Nephron (organoid): ENCODE measurements around the gene MAGI3.

Experiments
- H3K27ac Mint-ChIP-seq, 3 experiments: 2 replicates each; pipeline ENCODE4 v1.8.0; 2020; ENCODE audit warnings: mixed read lengths in 3 of 3, mild to moderate bottlenecking in 2 of 3, moderate library complexity in 1 of 3
- H3K27me3 Mint-ChIP-seq: 2 replicates; pipeline ENCODE4 v1.8.0; 2021; ENCODE audit warnings: low read depth, mild to moderate bottlenecking, moderate library complexity, mixed read lengths
- H3K36me3 Mint-ChIP-seq: 2 replicates; pipeline ENCODE4 v1.8.0; 2020; ENCODE audit warnings: low read depth, mixed read lengths
- H3K4me1 Mint-ChIP-seq: 2 replicates; pipeline ENCODE4 v1.8.0; 2020; ENCODE audit warnings: mixed read lengths
- H3K4me3 Mint-ChIP-seq, 3 experiments: 2 replicates each; pipeline ENCODE4 v1.8.0; 2020; ENCODE audit warnings: mild to moderate bottlenecking in 3 of 3, mixed read lengths in 3 of 3, moderate library complexity in 2 of 3
- H3K9me3 Mint-ChIP-seq: 2 replicates; pipeline ENCODE4 v1.8.0; 2020; ENCODE audit warnings: mixed read lengths
- CTCF ChIP-seq, 3 experiments: fragments of 200-600 bp; sonication (generic); IDR thresholded peaks; one replicate each; pipeline ENCODE4 v1.5.0; 2021; ENCODE audit warnings: antibody characterized with exemption in 3 of 3; ENCODE audit not compliant: unreplicated experiment in 3 of 3

MAGI3 gene

DNA sequence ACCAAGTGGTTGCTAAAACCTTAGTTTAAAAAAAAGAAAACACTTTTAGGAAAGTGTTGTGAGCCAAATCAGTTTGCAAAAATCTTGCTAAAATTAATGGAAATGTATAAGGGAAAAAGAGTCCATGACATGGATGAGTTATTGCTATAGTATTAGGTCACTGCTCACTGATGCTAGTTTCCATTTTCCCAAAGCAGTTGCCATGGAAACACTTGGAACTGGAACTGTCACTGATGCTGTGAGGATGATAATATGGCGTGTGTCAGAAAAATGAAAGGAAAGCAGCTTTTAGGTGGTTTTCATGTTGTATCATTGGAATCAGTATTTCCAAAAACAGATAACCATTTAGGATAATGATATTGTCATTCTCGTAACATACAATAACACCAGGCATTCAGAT, 264.6 kb downstream of the MAGI3 start:
- no peak overlapping the region for H3K27ac Mint-ChIP-seq
- no peaks in the 10 kb centered on the region for H3K27me3 Mint-ChIP-seq
- TF ChIP-seq CTCF (IDR thresholded peaks at IDR 0.05; ENCODE audit: unreplicated experiment in 3 of 3), result no peak
- peaks cover 28% of the 10 kb centered on the region for H3K4me1 Mint-ChIP-seq
- no peak overlapping the region for H3K4me3 Mint-ChIP-seq
- no peaks in the 10 kb centered on the region for H3K9me3 Mint-ChIP-seq
- H3K36me3 Mint-ChIP-seq, result peaks cover 19% of the 10 kb centered on the region

DNA sequence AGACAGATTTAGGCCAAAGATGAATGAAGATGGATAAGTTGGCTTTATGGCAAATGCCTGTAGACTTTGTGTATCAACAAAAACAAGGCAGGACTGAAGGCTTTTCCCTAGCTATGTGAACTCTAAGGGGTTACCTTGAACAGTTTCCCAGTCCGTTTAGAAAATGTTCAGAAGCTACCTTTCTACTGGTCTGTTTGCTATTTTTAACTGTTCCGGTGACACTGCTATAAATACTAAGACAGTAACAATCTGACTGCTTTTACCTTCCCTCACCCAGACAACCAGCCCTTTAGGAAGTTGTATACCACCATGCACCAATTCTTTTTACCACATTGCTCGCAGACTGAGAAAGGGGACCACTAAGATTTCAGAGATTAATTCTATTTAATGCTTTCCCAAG, 266.8 kb downstream of the MAGI3 start:
- H3K9me3 Mint-ChIP-seq, result no peaks in the 10 kb centered on the region
- no peaks in the 10 kb centered on the region for H3K27me3 Mint-ChIP-seq
- H3K27ac Mint-ChIP-seq, result peak overlapping the region in 2 of 3 experiments; percentile 19 to 46
- H3K4me3 Mint-ChIP-seq, result no peak overlapping the region
- peaks cover 18% of the 10 kb centered on the region for H3K36me3 Mint-ChIP-seq
- TF ChIP-seq CTCF (IDR thresholded peaks at IDR 0.05; ENCODE audit: unreplicated experiment in 3 of 3), result no peak
- peaks cover 28% of the 10 kb centered on the region for H3K4me1 Mint-ChIP-seq

DNA sequence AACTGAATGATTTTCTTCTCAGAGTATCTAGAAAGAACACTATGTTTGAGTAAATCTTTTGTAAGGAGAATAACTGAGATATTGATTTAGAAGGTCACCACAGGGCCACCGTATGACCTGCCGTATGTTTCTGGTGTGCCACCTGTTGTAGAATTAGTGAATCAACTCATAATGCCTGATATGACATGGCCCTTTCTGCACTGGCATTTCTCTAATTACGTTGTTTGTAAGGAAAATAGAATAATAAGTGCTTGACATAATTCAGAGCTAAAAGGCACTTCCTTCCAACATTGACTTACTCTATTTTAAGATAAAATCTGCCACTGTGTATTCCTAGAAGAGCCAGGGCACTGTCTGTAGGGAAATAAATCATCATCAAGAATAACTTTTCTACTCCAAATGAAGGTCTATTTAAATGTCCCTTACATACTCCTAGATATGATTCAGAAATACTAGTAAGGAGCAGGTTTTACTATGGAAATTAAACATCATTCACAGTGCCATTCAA, 267.3 kb downstream of the MAGI3 start:
- Mint-ChIP-seq H3K27me3 (no peaks in the 10 kb centered on the region), H3K9me3 (no peaks in the 10 kb centered on the region), H3K36me3 (peaks cover 15% of the 10 kb centered on the region), H3K27ac (peak overlapping the region in 2 of 3 experiments; percentile 19 to 46), H3K4me1 (peaks cover 28% of the 10 kb centered on the region), H3K4me3 (no peak overlapping the region)
- TF ChIP-seq CTCF (IDR thresholded peaks at IDR 0.05; ENCODE audit: unreplicated experiment in 3 of 3), result no peak

DNA sequence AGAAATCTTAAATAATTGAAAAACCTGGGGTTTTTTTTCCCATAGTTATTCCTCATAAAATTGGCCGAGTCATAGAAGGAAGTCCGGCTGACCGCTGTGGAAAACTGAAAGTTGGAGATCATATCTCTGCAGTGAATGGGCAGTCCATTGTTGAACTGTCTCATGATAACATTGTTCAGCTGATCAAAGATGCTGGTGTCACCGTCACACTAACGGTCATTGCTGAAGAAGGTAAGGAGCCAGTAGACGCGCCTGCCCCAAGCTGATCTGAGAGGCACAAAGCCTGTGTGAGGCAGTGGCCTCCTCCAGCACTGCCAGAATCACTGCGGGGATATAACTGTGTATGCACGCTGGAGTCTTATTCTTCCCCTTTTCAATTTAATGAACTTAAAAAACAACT, 268.7 kb downstream of the MAGI3 start:
- Mint-ChIP-seq H3K4me3 (no peak overlapping the region), H3K9me3 (no peaks in the 10 kb centered on the region), H3K27me3 (no peaks in the 10 kb centered on the region), H3K36me3 (peaks cover 14% of the 10 kb centered on the region), H3K4me1 (peaks cover 28% of the 10 kb centered on the region), H3K27ac (peak overlapping the region; percentile 0 to 67 (median 30))
- TF ChIP-seq CTCF (IDR thresholded peaks at IDR 0.05; ENCODE audit: unreplicated experiment in 3 of 3), result no peak

DNA sequence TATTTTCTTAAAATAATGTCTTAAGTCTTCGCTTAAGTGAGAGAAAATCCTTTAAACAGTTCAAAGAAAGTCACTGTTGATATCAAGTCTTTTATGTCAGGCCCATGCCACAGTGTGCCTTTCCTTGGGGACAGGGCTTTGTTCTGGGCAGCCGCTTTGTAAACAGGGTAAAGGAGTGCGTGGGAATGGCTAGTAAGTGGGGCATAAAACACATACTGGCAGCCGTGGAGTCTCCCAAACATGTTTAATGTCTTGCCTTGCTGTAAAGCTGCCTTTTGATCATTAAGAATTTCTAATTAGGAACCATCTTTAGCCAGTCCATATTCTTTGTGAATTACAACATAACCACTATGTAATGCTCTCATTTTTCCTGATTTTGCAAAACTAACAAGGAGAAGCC, 269.2 kb downstream of the MAGI3 start:
- peaks cover 28% of the 10 kb centered on the region for H3K4me1 Mint-ChIP-seq
- H3K36me3 Mint-ChIP-seq, result peaks cover 15% of the 10 kb centered on the region
- no peak for TF ChIP-seq CTCF (IDR thresholded peaks at IDR 0.05; ENCODE audit: unreplicated experiment in 3 of 3)

GRCh38 chr1:113660088-113660487, 269.8 kb downstream of the MAGI3 start:
- peaks cover 28% of the 10 kb centered on the region for H3K4me1 Mint-ChIP-seq
- H3K27me3 Mint-ChIP-seq, result no peaks in the 10 kb centered on the region
- no peaks in the 10 kb centered on the region for H3K9me3 Mint-ChIP-seq
- TF ChIP-seq CTCF (IDR thresholded peaks at IDR 0.05; ENCODE audit: unreplicated experiment in 3 of 3), result no peak
- no peak overlapping the region for H3K4me3 Mint-ChIP-seq
- H3K27ac Mint-ChIP-seq, result peak overlapping the region; percentile 0 to 67 (median 30)
- peaks cover 15% of the 10 kb centered on the region for H3K36me3 Mint-ChIP-seq

More for the DNA sequence above, 269.2 kb downstream of the MAGI3 start:
- Mint-ChIP-seq H3K27ac (peak overlapping the region; percentile 0 to 67 (median 30)), H3K27me3 (no peaks in the 10 kb centered on the region), H3K4me3 (no peak overlapping the region), H3K9me3 (no peaks in the 10 kb centered on the region)
